GM18867 (cell line): ENCODE results near the gene TMEM88.
"Not testable (repeated sequence)": the region's sequence is repeated elsewhere in the genome, so short reads cannot be mapped to it uniquely, and the experiment has no call there.

Experiments used
- ATAC-seq: cut with Tn5 transposase; IDR thresholded peaks from one replicate; pipeline ENCODE4 v1.9.1; 2021; ENCODE audit warnings: mild to moderate bottlenecking, moderate library complexity; ENCODE audit not compliant: unreplicated experiment

Gene TMEM88

DNA sequence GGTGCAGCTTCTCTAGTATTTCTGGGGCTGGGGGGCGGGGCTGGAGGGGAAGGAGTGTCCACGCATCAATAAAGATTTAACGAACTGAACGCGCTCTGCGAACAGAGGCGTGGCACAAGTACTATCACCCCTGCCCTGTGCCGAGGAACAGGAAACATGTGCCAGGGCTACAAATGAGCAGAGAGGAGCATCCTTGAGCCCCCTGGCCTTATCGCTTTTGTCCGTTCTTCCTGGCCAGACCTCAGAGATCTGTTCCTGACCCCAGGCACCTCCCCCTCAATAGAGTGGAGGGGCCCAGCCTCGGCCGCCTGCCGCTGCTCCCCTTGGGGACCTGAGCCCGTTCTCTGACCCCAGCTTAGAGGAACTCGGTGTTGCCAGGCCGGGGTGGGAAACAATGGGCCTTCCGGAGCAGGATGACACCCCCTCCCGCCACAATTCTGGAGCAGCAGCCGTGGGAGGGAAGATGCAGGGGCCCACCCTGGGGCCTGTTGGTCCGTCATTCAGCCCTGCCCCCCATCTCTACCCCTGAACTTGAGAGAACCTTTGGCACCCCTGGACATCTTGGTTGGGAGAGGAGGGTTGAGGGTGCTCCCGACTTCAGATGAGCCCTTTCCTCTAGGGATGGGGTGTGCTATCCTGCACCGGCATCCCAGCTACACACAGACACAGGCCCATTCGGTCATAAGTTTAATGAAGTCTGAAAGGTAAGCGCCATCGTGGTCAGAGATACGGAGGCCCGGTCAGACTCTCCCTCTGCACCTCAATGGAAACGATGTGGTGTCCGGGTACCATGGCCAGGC is 1.3 kb downstream of the TMEM88 start:
- no peak for ATAC-seq

DNA sequence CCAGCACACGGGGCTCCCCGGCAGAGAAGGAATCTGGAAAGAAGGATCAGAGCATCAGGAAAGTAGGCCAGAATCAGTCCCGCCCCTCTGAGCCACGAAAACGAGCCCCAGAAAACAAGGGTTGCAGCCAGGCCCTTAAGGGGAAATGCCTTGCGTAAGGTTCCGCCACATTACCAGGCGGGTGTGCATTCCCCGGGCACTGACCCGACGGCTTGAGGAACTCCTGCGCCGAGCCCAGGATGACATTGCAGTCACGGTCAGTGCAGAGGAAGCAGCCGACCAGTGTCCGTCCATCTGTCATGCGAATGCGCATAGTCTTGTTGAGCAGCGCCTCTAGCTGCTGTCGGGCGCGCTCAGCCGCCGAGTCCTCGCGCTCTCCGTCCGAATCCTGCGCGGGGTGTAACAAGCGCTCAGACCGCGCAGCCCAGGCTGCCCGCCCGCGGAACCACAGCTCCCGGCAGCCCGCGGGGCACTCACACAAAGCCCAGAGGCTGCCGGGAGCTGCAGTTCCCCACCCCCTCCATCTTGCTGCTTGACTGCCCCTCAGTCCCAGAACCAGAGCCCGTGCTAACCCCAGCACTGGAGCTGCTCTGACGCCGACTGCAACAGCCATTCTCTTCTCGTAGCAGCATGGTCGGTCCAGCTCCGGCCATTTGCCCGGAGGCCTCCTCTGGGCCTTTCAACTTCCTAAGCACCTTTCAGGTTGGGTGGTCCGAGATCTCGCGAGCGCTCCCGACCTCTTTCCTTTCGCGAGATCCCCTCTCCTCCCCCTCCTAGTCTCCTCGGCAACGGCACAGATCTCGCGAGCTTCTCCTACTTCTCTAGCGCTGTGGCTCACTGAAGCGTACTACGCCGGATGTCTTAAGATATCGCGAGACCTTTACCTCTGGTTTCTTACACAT is 2.2 kb downstream of the TMEM88 start, which contains the start of gene NAA38:
NAA38 (minus strand) TSS at position 749 of the 902 bp plus-strand sequence; CDS start at position 653, 96 bp downstream.
- ATAC-seq: peak; percentile 68

DNA sequence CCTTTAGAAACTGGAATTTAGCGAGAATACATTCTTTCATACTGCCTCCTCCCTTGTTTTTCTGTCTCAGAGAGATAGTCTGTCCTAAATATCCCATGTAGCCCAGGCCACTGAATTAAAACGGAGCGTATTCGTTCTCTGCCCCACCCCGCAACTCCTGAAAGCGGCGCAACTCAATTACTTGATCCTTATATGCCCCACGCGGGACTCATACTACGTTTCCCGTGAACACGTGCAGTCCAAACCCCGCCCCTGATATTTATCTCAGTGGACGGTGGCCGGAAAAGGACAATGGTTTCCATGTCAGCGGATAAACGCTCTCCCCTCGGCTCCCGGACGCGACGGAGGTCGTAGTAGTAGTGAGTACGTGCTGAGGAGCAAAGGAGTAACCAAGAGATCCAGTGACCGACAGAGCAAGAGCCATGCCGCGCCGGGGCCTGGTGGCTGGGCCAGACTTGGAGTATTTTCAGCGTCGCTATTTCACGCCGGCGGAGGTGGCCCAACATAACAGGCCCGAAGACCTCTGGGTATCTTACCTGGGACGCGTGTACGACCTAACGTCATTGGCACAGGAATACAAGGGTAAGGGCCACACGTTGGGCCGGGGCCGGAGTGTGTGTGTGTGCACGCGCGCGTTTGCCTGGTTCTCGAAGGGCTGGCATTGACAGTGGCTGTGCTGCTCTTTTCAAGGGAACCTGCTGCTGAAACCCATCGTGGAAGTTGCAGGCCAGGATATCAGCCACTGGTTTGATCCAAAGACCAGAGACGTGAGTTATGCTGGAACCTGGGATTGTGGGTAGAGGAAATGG is 3.1 kb downstream of the TMEM88 start, which contains the start of gene CYB5D1:
CYB5D1 (plus strand) TSS at position 291 of the 809 bp plus-strand sequence; CDS start at position 423, 132 bp downstream.
- ATAC-seq: peak; percentile 36

DNA sequence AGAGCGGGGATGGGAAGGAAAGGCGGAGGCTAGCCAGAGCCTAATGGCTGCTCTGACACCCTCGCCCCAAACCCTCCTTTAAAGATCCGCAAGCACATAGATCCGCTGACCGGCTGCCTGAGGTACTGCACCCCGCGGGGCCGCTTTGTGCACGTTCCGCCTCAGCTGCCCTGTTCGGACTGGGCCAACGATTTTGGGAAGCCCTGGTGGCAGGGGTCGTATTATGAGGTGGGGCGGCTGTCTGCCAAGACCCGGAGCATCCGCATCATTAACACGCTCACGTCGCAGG is 3.6 kb downstream of the TMEM88 start:
- no peak for ATAC-seq

DNA sequence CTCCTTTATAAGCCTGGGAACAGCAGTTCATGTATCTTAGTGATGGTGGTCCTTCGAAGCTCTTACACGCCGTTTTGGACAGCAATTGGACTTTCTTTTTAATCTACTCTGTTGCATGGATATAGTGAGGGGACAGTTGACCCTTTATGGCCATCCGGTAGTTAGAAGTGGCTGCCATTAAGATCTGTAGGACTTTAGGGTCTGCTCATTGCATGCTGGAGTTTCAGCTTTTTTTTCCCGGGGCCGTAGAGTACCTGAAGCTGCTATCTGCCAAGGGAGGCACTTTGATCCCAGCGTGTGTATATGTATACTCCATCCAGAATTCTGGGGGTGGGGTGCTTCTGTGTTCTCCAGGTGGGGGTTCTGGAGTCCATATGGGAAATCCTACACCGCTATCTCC is 4.2 kb downstream of the TMEM88 start:
- no peak for ATAC-seq

DNA sequence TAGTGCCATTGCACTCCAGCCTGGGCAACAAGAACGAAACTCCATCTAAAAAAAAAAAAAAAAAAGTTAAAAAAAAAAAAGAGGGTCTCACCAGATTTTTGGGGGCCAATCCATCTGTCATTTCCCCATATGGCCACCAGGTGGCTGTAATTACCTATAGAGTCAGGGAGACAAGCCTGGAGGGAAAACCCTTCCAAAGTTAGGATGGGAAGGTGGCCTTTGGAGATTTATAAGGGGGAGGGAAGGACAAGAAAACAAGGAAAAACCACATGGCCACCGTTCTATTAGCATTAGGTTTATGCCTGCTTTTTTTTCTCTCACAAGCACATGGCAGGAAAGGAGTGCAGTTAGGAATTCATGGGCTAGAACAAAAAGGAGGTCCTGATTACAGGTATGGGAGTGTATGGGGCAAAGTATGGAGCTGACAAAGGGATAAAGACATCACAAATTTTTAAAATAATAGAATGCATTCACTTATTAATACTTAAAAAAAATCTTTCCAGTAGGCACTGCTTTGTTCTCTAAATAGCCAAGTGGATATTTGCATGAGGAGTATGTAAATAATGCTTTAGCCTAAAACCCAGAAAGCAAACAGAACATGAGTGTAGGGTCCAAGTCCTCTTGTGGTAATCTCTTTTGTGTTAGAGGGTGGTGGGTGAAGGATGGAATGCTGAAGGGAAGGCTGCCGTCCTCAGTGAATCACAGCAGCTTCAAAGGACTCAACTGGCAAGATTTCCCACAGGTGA is 8.0 kb downstream of the TMEM88 start:
- no peak for ATAC-seq

DNA sequence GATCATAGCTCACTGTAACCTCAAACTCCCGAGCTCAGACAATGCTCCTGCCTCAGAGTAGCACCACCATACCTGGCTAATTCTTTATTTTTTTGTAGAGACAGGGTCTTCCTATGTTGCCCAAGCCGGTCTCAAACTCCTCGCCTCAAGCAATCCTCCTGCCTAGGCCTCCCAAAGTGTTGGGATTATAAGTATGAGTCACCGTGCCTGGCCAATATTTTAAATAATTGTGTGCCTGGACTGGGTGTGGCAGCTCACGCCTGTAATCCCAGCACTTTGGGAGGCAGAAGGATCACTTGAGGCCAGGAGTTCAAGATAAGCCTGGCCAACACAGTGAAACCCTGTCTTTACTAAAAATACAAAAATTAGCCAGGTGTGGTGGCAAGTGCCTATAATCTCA is 9.5 kb downstream of the TMEM88 start:
- not testable (repeated sequence) for ATAC-seq

DNA sequence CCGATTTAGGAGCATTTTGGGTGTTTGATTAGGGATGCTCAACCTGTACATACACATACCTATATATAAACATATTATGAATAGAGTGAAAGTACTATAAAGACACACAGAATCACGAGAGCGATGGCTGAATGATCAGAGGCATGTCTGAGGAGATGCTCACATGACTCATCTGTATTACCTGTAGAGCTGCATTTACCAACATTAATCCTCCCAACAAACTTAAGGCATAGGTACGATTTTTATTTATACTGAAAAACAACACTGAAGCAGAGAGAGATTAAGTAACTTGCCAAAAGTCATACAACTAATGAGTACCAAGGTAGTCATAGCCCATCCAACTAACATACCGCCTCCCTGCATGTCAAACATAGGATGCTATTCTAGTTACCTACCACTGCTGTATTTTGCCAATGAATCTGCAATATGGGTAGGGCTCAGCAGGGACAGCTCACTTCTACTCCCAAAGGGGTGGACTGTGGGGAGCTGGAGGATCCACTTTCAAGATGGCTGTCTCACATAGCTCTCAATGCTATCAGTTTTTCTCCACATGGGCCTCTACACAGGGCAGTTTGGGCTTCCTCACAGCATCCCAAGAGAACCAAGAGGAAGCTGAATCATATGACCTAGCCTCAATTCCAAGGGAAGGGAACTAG is 10.3 kb downstream of the TMEM88 start:
- no peak for ATAC-seq

DNA sequence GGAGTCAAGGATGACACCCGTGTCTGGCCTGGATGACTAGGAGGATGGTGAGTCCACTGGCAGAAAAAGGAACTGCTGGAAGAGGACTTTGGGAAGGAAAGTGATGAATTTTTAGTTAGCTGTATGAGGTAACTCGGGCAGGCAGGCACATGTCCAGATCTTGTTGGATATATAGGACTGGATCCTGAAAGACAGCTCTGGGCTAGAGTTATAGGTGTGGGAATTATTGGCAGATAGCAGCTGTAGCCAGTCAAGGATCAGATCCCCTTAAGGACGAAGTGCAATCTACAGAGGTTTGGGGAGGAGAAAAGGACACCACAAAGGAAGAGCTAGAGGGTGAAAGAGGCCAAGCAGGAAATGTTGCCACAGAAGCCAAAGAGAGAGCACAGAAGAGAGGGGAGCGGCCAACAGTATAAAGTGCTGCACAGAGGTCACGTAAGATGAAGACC is 13.0 kb downstream of the TMEM88 start:
- no peak for ATAC-seq

DNA sequence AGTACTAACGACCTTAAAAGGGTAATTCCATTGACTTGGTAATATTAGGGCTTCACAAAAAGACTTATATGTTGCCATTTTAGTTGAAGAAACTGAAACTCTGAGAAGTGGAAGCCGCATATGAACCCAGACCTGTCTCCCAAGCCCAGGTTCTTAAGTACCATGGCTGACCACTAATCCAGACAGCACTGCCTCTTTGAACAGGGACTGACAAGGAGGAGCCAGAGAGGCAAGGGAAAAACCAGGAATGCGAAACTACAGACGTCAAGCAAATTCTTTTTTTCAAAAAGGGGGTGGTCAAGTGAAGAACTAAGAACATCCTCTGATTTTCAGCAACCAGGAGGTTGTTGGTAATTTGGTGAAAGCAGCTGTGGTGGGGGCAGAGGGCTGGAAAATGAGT is 18.2 kb downstream of the TMEM88 start:
- no peak for ATAC-seq

DNA sequence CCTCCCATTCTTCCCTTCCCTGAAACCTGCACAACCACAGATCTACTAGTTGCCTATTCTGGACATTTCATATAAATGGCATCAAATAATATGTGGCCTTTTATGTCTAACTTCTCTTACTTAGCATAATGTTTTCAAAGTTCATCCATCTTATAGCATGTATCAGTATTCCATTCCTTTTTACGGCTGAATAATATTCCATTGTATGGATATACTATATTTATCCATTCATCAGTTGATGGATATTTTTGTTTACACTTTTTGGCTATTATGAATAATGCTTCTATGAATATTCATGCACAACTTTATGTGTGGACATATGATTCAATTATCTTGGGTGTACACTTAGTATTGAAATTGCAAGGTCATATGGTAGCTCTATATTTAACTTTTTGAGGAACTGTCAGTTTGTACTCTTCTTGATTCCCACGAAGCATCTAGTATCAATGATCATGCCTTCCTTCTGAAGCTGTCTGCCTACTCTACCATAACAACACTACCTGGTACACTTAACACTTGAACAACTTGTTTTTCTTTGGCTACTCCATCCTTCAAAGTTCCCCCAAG is 21.0 kb downstream of the TMEM88 start:
- ATAC-seq: no peak

DNA sequence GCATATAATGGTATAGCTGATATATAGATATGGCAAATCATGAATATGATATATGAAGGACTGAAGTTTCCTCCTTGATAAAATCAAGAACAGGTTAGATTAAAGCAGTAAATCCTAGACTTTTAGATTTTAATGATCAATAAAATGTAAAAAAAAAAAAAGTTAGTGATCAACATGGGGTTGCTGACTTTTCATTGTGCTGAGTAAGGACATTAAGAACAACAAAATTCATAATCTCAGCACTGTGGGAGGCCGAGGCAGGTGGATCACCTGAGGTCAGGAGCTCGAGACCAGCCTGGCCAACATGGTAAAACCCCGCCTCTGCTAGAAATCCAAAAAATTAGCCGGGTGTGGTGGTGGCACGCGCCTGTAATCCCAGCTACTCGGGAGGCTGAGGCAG is 23.4 kb downstream of the TMEM88 start:
- no peak for ATAC-seq

DNA sequence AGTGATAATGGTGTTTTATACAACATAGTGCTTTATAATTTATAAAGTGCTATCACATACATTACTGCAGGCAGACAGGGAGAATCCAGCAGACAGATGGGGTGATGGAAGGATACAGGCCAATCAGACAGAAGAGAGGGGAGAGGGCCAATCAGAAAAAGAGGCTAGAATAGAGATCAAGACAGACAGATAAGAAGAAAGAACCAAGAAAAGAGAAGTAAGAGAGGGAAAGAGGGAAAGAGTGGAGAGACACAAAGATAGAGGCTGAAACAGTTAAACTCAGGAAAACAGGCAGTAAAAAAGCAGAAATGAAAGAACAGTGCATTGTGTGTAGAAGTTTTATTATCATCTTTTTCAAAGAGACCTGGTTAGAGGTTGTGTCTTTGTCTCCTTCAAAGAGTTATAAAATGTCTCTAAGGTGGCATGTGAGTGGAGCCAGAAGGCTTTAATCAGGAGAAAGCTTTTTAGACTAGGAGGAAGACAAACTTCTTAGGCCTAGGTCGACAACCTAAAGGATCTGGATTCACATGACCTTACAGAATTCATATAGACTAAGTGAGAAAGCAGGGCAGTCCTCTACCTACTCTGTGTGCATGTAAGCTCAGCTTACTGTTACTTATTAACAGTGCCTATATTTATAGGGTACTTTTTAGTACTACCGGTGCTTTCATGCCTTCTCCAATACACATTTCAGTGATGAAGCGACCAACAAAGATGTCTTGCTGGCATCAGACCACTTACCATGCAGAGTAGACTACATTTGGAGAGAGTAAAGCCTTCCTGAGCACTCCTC is 25.4 kb downstream of the TMEM88 start:
- no peak for ATAC-seq

DNA sequence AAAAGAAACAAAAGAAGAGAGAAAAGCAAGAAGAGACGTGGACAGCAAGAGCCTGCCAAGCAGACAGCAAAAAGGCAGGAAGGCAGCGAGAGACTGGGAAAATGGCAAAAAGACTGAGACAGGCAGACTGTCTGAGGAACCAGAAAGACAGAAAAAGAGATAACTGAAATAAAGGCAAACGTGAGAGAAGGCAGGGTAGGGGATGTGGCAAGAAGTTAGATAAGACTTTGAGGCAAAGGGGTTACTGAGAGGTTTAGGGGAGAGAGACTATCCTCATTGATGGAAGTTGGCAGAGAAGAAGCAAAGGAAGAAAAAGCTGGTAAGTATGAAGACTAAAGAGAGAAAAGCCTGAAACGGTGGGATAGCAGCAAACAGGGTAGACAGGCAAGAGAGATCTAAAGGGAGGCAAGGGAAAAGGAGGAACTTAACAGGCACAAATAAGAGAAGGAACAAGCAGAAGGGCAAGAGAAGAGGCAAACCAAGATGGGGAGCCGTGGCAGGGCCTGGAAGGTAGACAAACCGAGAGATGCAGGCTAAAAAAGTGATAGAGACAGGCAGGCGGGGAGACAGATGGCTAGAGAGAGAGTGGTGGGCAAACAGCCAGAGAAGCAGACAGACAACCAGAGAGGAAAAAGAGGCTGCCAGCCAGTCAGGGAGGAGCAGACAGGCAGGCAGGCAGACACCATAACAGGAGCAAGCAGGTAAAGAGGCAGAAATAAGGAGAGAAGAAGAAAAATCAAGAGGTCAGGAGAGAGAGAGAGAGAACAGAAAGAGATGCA is 26.6 kb downstream of the TMEM88 start:
- no peak for ATAC-seq

DNA sequence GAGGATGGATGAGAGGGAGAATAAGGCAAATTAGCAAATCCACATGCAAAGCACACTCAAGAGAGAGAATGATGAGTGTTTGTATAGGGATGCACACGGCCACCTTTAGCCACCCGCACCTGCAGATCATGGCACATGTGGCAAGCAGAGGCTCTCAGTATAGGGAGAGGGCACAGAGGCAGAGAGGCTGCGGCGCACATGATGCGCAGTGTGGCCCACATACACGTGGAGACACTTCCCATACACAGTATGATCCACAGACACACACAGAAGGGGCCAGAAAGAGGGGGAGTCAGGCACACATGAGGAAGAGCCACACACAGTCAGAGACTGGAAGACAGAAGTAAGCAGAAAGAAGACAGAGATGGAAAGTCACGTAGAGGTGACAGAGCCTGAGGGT is 27.2 kb downstream of the TMEM88 start:
- no peak for ATAC-seq

DNA sequence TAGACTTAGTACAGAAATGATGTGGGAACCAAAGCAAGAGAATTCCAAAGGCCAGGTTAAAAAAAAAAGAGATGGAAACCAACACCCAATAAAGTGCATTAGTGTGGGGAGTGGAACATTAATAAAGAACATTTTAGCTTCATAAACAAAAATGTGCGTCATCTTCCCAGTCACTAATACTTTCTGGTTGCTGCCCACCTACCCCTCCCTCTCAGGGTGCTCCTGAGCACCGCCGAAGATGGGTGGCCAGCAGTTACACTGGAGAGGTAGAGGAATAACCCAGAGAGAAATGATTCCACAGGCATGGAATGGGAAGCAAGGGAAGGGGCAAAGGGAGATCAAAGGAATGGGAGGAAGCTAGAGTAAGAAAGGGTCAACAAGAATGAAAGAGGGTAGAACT is 27.8 kb downstream of the TMEM88 start:
- ATAC-seq: no peak

DNA sequence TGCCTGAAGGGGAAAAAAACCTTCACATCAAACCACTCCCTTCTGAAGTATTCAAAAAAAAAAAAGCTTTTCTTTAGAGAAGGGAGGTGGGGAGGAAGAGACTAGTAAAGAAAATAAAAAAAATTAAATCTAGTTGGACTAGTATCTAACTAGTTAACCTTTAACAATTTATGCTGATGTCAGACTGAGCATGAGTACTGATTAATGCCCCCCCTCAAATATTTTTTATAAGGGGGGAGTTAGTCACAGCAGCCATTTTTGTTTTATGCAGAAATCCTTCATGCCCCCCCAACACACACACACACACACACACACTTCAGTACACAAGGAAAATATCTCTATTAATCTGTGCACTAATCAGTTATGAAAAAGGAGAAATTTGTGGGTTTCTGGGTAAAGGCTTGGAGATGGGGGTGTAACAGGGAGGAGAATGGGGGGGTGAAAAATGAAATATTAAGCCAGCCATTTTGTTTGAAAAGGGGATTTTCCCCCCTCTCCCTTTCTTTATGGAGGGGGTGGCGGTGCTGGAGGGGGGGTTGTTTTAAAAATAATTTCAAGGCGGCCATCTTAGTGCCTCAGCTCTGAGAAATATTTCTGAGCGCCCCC is 29.0 kb downstream of the TMEM88 start:
- ATAC-seq: no peak
